ENCODE results near the gene BCHE.

The BCHE gene

GRCh38 chr3:165749821-165750220, 87.4 kb downstream of the BCHE start:
- DNase-seq (ENCODE audit: low read depth): no peak

GRCh38 chr3:165749241-165749640, 88.0 kb downstream of the BCHE start:
- no peak for DNase-seq (ENCODE audit: low read depth)

GRCh38 chr3:165748094-165748493, 89.1 kb downstream of the BCHE start:
- no peak for DNase-seq (ENCODE audit: low read depth)

GRCh38 chr3:165746874-165747273, 90.3 kb downstream of the BCHE start:
- no peak for DNase-seq (ENCODE audit: low read depth)

GRCh38 chr3:165744025-165744424, 93.2 kb downstream of the BCHE start:
- no peak for DNase-seq (ENCODE audit: low read depth)

GRCh38 chr3:165742351-165742750, 94.9 kb downstream of the BCHE start:
- no peak for DNase-seq (ENCODE audit: low read depth)

- no peak for DNase-seq (ENCODE audit: low read depth)
Measured at GRCh38 chr3:165729756-165730155, 107.5 kb downstream of the BCHE start.

GRCh38 chr3:165728924-165729323, 108.3 kb downstream of the BCHE start:
- DNase-seq (ENCODE audit: low read depth): no peak

GRCh38 chr3:165725296-165725695, 111.9 kb downstream of the BCHE start:
- DNase-seq (ENCODE audit: low read depth): no peak

Measured in HS-5 (cell line).